Aorta (tissue), 4 donors: ENCODE results near the gene BSDC1. TPM values are rescaled to one million over a fixed set of nuclear protein-coding genes. Genes with fewer than 3 reads are reported as not detected.

ENCODE experiments used
- polyA plus RNA-seq, 2 donors: library from polyadenylated mRNA; stranded (reverse); fragments of 200-250 nt; gene quantifications; one replicate each; pipeline ENCODE4 v1.2.3, GENCODE V29; 2013
- total RNA-seq, 2 donors: library from RNA; stranded (reverse); fragmentation: NEBNext Ultra II Directional; extraction: Animal tissue kit (Norgen Biotek cat#: 25700); gene quantifications; one replicate each; pipeline ENCODE4 v1.2.1, GENCODE V29; 2021
- donor health status: healthy with polysubstance abuse.
- donor health status: Bipolar disorder and iron deficiency.
- donor health status: DM: no; HTN: no; CAD: no.
- donor health status: DM: yes; HTN: yes; CAD: no.

The BSDC1 gene
- total and polyA plus RNA-seq, 4 donors: 26.4 to 62.8 (median 49.1) TPM

Other genes starting within 250 kb of the BSDC1 start
- 10 to 100 TPM; 46.7 to 55.5 TPM for gene TXLNA, start 214.8 kb downstream of the BSDC1 start, total RNA-seq
- 10 to 100 TPM; 14.3 to 23.9 TPM for gene TXLNA, start 214.8 kb downstream of the BSDC1 start, polyA plus RNA-seq
- gene CCDC28B, start 193.8 kb downstream of the BSDC1 start, total RNA-seq: 1 to 10 TPM; 4.8 to 7.1 TPM
- 10 to 100 TPM in 1 of 2 donors, 1 to 10 TPM in 1; 2.8 to 10.5 TPM for gene CCDC28B, start 193.8 kb downstream of the BSDC1 start, polyA plus RNA-seq
- 1 to 10 TPM in 1 of 2 donors, under 1 TPM in 1; 0.62 to 1.4 TPM for gene IQCC, start 188.8 kb downstream of the BSDC1 start, total RNA-seq
- gene IQCC, start 188.8 kb downstream of the BSDC1 start, polyA plus RNA-seq: 1 to 10 TPM in 1 of 2 donors, under 1 TPM in 1; 0.50 to 2.4 TPM
- gene DCDC2B, start 185.4 kb downstream of the BSDC1 start, total RNA-seq: not detected
- gene DCDC2B, start 185.4 kb downstream of the BSDC1 start, polyA plus RNA-seq: not detected
- 10 to 100 TPM; 18.0 to 24.3 TPM for gene TMEM234, start 172.1 kb downstream of the BSDC1 start, total RNA-seq
- 10 to 100 TPM; 10.4 to 21.0 TPM for gene TMEM234, start 172.1 kb downstream of the BSDC1 start, polyA plus RNA-seq
- 100 to 1,000 TPM; 102 to 108 TPM for gene EIF3I, start 172.0 kb downstream of the BSDC1 start, total RNA-seq
- 100 to 1,000 TPM; 127 to 141 TPM for gene EIF3I, start 172.0 kb downstream of the BSDC1 start, polyA plus RNA-seq
- 10 to 100 TPM in 1 of 2 donors, 1 to 10 TPM in 1; 9.6 to 11.8 TPM for gene FAM167B, start 147.2 kb downstream of the BSDC1 start, total RNA-seq
- 1 to 10 TPM; 3.6 to 3.8 TPM for gene FAM167B, start 147.2 kb downstream of the BSDC1 start, polyA plus RNA-seq
- 1 to 10 TPM; 2.4 to 4.6 TPM for gene LCK, start 143.2 kb downstream of the BSDC1 start, total RNA-seq
- gene LCK, start 143.2 kb downstream of the BSDC1 start, polyA plus RNA-seq: 1 to 10 TPM in 1 of 2 donors, under 1 TPM in 1; 0.18 to 1.6 TPM
- gene HDAC1, start 102.4 kb downstream of the BSDC1 start, total RNA-seq: 10 to 100 TPM; 47.9 to 55.5 TPM
- 10 to 100 TPM; 37.2 to 65.5 TPM for gene HDAC1, start 102.4 kb downstream of the BSDC1 start, polyA plus RNA-seq
- gene MARCKSL1, start 58.2 kb downstream of the BSDC1 start, total RNA-seq: 10 to 100 TPM; 31.0 to 34.7 TPM
- 10 to 100 TPM in 1 of 2 donors, 1 to 10 TPM in 1; 4.7 to 10.1 TPM for gene MARCKSL1, start 58.2 kb downstream of the BSDC1 start, polyA plus RNA-seq
- gene FAM229A, start 32.0 kb downstream of the BSDC1 start, total RNA-seq: 10 to 100 TPM in 1 of 2 donors, 1 to 10 TPM in 1; 6.5 to 11.7 TPM
- gene FAM229A, start 32.0 kb downstream of the BSDC1 start, polyA plus RNA-seq: 10 to 100 TPM in 1 of 2 donors, 1 to 10 TPM in 1; 2.3 to 40.1 TPM
- 1 to 10 TPM; 1.7 to 2.2 TPM for gene TSSK3, start 31.9 kb downstream of the BSDC1 start, total RNA-seq
- under 1 TPM in 1 of 2 donors, not detected in 1; 0.41 TPM for gene TSSK3, start 31.9 kb downstream of the BSDC1 start, polyA plus RNA-seq
- gene ZBTB8B, start 70.6 kb upstream of the BSDC1 start, total RNA-seq: under 1 TPM in 1 of 2 donors, not detected in 1; 0.03 TPM
- gene ZBTB8B, start 70.6 kb upstream of the BSDC1 start, polyA plus RNA-seq: not detected
- 10 to 100 TPM in 1 of 2 donors, 1 to 10 TPM in 1; 7.6 to 10.4 TPM for gene ZBTB8A, start 145.0 kb upstream of the BSDC1 start, total RNA-seq
- gene ZBTB8A, start 145.0 kb upstream of the BSDC1 start, polyA plus RNA-seq: 1 to 10 TPM; 1.9 to 3.0 TPM